Fibroblast of lung (primary cell): ENCODE data around the gene ITSN1. TPM values are rescaled to one million over a fixed set of nuclear protein-coding genes. Genes with fewer than 3 reads are reported as not detected.

Experiments used
- DNase-seq, 2 donors: peaks; one replicate each; pipeline versions ENCODE4 v3.0.0 to v3.0.0-alpha.2; 2010; ENCODE audit warnings: low read depth in 2 of 2
- H2AFZ ChIP-seq: 2 replicates; pipeline ENCODE4 v1.5.1; 2012; ENCODE audit warnings: low read length, control low read depth, inconsistent platforms
- H3K27ac ChIP-seq: 2 replicates; pipeline ENCODE4 v1.5.1; 2011; ENCODE audit warnings: low read length, control low read depth; ENCODE audit not compliant: insufficient read depth
- H3K27me3 ChIP-seq: 2 replicates; pipeline ENCODE4 v1.5.1; 2011; ENCODE audit warnings: mild to moderate bottlenecking, low read length; ENCODE audit not compliant: control insufficient read depth, insufficient read depth
- H3K36me3 ChIP-seq: 2 replicates; pipeline ENCODE4 v1.5.1; 2011; ENCODE audit warnings: low read length; ENCODE audit not compliant: control insufficient read depth, insufficient read depth
- H3K4me1 ChIP-seq: 2 replicates; pipeline ENCODE4 v1.5.1; 2011; ENCODE audit warnings: low read length; ENCODE audit not compliant: control insufficient read depth, insufficient read depth; ENCODE audit errors: extremely low read depth
- H3K4me2 ChIP-seq: 2 replicates; pipeline ENCODE4 v1.5.1; 2011; ENCODE audit warnings: low read length, control low read depth; ENCODE audit not compliant: insufficient read depth; ENCODE audit errors: extremely low read depth
- H3K4me3 ChIP-seq, 4 experiments: fragments of 200-600 bp in 1 of 4; sonication (generic) in 1 of 4; replicated peaks in 1 of 4; 2 replicates each; pipeline ENCODE4 v1.5.1; 2011 to 2016; ENCODE audit warnings: low read length in 4 of 4, low read depth in 3 of 4, mild to moderate bottlenecking in 3 of 4, control low read depth in 2 of 4, inconsistent platforms in 1 of 4, mixed read lengths in 1 of 4; ENCODE audit not compliant: insufficient read depth in 1 of 4; ENCODE audit errors: control extremely low read depth in 1 of 4
- H3K79me2 ChIP-seq: 2 replicates; pipeline ENCODE4 v1.5.1; 2012; ENCODE audit warnings: mild to moderate bottlenecking, low read length, inconsistent platforms; ENCODE audit not compliant: control insufficient read depth, insufficient read depth
- H3K9ac ChIP-seq: 2 replicates; pipeline ENCODE4 v1.5.1; 2011; ENCODE audit warnings: mild to moderate bottlenecking, low read length, control low read depth; ENCODE audit not compliant: insufficient read depth
- H3K9me3 ChIP-seq: 2 replicates; pipeline ENCODE4 v1.5.1; 2012; ENCODE audit warnings: low read depth, low read length; ENCODE audit not compliant: control insufficient read depth, insufficient read depth
- H4K20me1 ChIP-seq: 2 replicates; pipeline ENCODE4 v1.5.1; 2011; ENCODE audit warnings: low read length; ENCODE audit not compliant: control insufficient read depth, insufficient read depth; ENCODE audit errors: extremely low read depth
- EZH2 ChIP-seq: IDR thresholded peaks from 2 replicates; pipeline ENCODE4 v1.5.1; 2012; ENCODE audit warnings: low read length, control low read depth, mild to moderate bottlenecking; ENCODE audit errors: missing control alignments
- polyA plus RNA-seq, 2 donors: library from polyadenylated mRNA; depleted of rRNA in 1 of 2; stranded (reverse) in 1 of 2; unstranded in 1 of 2; fragments of >200 nt; gene quantifications; 2 replicates each; pipeline ENCODE4 v1.2.1, GENCODE V29; 2011 to 2012; ENCODE audit warnings: missing spikeins in 1 of 2
- total RNA-seq: library from RNA; depleted of rRNA; stranded (reverse); fragments of >200 nt; gene quantifications from 2 replicates; pipeline ENCODE4 v1.2.1, GENCODE V29; 2014
- TF ChIP-seq, protein P1 (sequence below), 2 donors: IDR thresholded peaks in 1 of 2; conservative IDR thresholded peaks in 1 of 2; 1 replicate in 1 of 2; 2 replicates in 1 of 2; pipeline ENCODE4 v1.5.1; 2011 to 2012; ENCODE audit warnings: low read length in 2 of 2, control low read depth in 1 of 2, inconsistent platforms in 1 of 2, low read depth in 1 of 2, mild to moderate bottlenecking in 1 of 2

The ITSN1 gene
- total and polyA plus RNA-seq, 2 donors (not counting 1 experiment from before 2014, with no cell fraction given) = 34.7 to 63.1 TPM

DNA sequence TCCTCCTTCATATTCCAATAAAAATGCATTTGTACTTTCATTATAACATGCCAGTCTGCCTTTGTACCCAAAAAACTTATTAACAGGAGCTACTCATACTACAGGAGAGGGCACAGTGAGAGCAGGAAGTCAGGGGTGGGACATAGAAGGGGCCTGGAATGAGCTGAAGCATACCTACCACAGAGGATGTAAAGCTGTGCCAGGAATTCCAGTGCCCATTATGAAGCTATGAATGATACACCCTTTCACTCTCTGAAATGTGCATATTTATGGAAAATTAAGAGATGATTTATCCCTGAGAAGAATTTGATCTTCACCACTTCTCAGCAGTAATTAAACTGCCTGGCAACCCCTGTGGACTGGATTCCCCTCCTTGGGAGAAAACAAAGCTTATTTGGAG is 207.5 kb downstream of the ITSN1 start:
- DNase-seq = no peak
- TF ChIP-seq, protein P1, sequence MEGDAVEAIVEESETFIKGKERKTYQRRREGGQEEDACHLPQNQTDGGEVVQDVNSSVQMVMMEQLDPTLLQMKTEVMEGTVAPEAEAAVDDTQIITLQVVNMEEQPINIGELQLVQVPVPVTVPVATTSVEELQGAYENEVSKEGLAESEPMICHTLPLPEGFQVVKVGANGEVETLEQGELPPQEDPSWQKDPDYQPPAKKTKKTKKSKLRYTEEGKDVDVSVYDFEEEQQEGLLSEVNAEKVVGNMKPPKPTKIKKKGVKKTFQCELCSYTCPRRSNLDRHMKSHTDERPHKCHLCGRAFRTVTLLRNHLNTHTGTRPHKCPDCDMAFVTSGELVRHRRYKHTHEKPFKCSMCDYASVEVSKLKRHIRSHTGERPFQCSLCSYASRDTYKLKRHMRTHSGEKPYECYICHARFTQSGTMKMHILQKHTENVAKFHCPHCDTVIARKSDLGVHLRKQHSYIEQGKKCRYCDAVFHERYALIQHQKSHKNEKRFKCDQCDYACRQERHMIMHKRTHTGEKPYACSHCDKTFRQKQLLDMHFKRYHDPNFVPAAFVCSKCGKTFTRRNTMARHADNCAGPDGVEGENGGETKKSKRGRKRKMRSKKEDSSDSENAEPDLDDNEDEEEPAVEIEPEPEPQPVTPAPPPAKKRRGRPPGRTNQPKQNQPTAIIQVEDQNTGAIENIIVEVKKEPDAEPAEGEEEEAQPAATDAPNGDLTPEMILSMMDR (conservative IDR thresholded peaks at IDR 0.05 in 1 of 2, IDR thresholded peaks at IDR 0.05 in 1 of 2; ENCODE audit: low read depth in 1 of 2, low read length in 2 of 2) = no peak

DNA sequence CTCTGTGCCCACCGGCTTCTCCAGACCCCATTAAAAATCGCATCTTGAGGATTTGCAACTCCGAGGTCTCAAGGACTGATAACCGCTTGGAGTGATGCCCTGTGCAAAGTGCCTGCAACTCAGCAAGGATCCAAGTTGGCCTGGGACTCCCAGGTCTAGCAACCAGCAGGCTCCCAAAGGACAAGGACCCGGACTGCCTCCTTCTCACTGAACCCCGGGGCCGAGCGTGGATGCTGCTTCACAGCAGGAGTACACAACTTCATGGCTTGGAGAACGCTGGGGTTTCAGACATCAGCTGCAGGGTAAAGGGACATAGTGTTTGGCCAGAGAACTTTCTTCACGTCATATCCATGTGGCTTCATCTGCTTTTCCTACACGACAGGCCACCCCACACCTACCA is 208.1 kb downstream of the ITSN1 start:
- Histone ChIP-seq H3K4me3 (no peak overlapping the region), H3K9me3 (no peaks in the 10 kb centered on the region), H3K79me2 (no peaks in the 10 kb centered on the region), H4K20me1 (no peaks in the 10 kb centered on the region), H3K4me1 (peaks cover 3% of the 10 kb centered on the region), H3K36me3 (no peaks in the 10 kb centered on the region), H3K4me2 (no peak overlapping the region), H3K27ac (no peak overlapping the region), H3K9ac (no peak overlapping the region), H2AFZ (no peak overlapping the region), H3K27me3 (no peaks in the 10 kb centered on the region)
- no peak for TF ChIP-seq EZH2
- TF ChIP-seq, protein P1 (conservative IDR thresholded peaks at IDR 0.05 in 1 of 2, IDR thresholded peaks at IDR 0.05 in 1 of 2; ENCODE audit: low read depth in 1 of 2, low read length in 2 of 2) = no peak
- DNase-seq = no peak

More for the DNA sequence above, 207.5 kb downstream of the ITSN1 start:
- Histone ChIP-seq H4K20me1 (no peaks in the 10 kb centered on the region), H2AFZ (no peak overlapping the region), H3K4me3 (no peak overlapping the region), H3K27me3 (no peaks in the 10 kb centered on the region), H3K9me3 (no peaks in the 10 kb centered on the region), H3K9ac (no peak overlapping the region), H3K4me2 (no peak overlapping the region), H3K4me1 (peaks cover 2% of the 10 kb centered on the region), H3K27ac (no peak overlapping the region), H3K36me3 (no peaks in the 10 kb centered on the region), H3K79me2 (no peaks in the 10 kb centered on the region)

DNA sequence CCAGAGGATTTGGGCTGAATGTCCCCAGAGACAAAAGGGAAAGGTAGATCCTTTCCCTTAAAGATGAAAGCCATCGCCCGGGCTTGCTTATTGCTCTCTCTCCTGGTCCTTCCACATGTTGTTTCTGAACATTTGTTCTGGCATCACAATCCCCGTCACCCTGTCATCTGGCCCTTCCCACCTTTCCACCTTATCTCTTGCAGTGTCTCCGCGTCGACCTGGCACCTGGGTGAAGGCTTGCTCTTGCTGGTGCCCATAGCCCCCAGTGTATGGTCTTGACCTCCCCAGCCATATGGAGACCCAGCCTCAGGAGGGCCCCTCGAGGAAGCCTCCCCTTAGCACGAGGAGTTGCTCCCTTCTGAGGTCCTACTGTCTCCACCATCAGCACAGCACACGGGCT is 208.7 kb downstream of the ITSN1 start:
- Histone ChIP-seq H3K9ac (no peak overlapping the region), H4K20me1 (no peaks in the 10 kb centered on the region), H3K4me1 (peaks cover 3% of the 10 kb centered on the region), H3K4me2 (no peak overlapping the region), H2AFZ (no peak overlapping the region), H3K9me3 (no peaks in the 10 kb centered on the region), H3K36me3 (no peaks in the 10 kb centered on the region), H3K4me3 (no peak overlapping the region), H3K27me3 (no peaks in the 10 kb centered on the region), H3K79me2 (no peaks in the 10 kb centered on the region), H3K27ac (no peak overlapping the region)
- TF ChIP-seq, protein P1 (conservative IDR thresholded peaks at IDR 0.05 in 1 of 2, IDR thresholded peaks at IDR 0.05 in 1 of 2; ENCODE audit: low read depth in 1 of 2, low read length in 2 of 2) = no peak
- no peak for TF ChIP-seq EZH2
- DNase-seq = no peak
